B cell (primary cell): Measurements from ENCODE around the gene FAM240B. TPM values are rescaled to one million over a fixed set of nuclear protein-coding genes. Genes with fewer than 3 reads are reported as not detected.

Experiments
- ATAC-seq: fragments of 200-7000 bp; cut with Tn5 transposase; one replicate; pipeline ENCODE4 v1.10.0; 2021; ENCODE audit warnings: low read depth, mild to moderate bottlenecking, moderate number of reproducible peaks, moderate library complexity
- CTCF ChIA-PET: fragments of 350-600 bp; sonication (Branson Sonifier 250); formaldehyde crosslinking; loops from one replicate; lab custom pipeline; 2021; ENCODE audit warnings: antibody characterized with exemption, inconsistent platforms; lab: Charles Lee
- POLR2A ChIA-PET: fragments of 350-600 bp; sonication (Branson Sonifier 250); formaldehyde crosslinking; loops from one replicate; lab custom pipeline; 2021; ENCODE audit warnings: antibody characterized with exemption; lab: Charles Lee
- DNase-seq: peaks from one replicate; pipeline ENCODE4 v3.0.0; 2013
- H2AFZ ChIP-seq: 2 replicates; pipeline ENCODE4 v1.6.1; 2012; ENCODE audit warnings: mild to moderate bottlenecking, low read depth, low read length; ENCODE audit not compliant: insufficient read depth, poor library complexity, severe bottlenecking
- H3K27ac ChIP-seq, 2 donors: 1 replicate in 1 of 2; 2 replicates in 1 of 2; pipeline ENCODE4 v1.5.1; 2012 to 2013; ENCODE audit warnings: low read length in 2 of 2, mild to moderate bottlenecking in 2 of 2, moderate library complexity in 1 of 2
- H3K27me3 ChIP-seq, 4 experiments: fragments of 200-600 bp in 1 of 4; sonication (generic) in 1 of 4; replicated peaks in 1 of 4; 1 replicate in 2 of 4; 2 replicates in 2 of 4; pipeline versions ENCODE4 v1.6.1 to v1.7.0; 2013 to 2016; ENCODE audit warnings: low read length in 3 of 4, mild to moderate bottlenecking in 2 of 4, mixed read lengths in 1 of 4, moderate library complexity in 1 of 4; ENCODE audit not compliant: insufficient read depth in 4 of 4, control insufficient read depth in 3 of 4; ENCODE audit errors: control extremely low read depth in 1 of 4
- H3K36me3 ChIP-seq, 2 experiments: replicated peaks in 1 of 2; 1 replicate in 1 of 2; 2 replicates in 1 of 2; pipeline versions ENCODE4 v1.6.1 to v1.7.1; 2013; ENCODE audit warnings: low read length in 1 of 2; ENCODE audit not compliant: insufficient read depth in 2 of 2, control insufficient read depth in 1 of 2; ENCODE audit errors: control extremely low read depth in 1 of 2, extremely low read depth in 1 of 2
- H3K4me1 ChIP-seq, 2 donors: fragments of 200-600 bp in 1 of 2; sonication (generic) in 1 of 2; 1 replicate in 1 of 2; 2 replicates in 1 of 2; pipeline versions ENCODE4 v1.5.1 to v1.6.1; 2013 to 2017; ENCODE audit warnings: low read length in 2 of 2; ENCODE audit not compliant: control insufficient read depth in 2 of 2, insufficient read depth in 2 of 2
- H3K4me2 ChIP-seq: replicated peaks from 2 replicates; pipeline ENCODE3; 2012; ENCODE audit warnings: mild to moderate bottlenecking, low read depth, low read length; ENCODE audit not compliant: poor library complexity, severe bottlenecking
- H3K4me3 ChIP-seq, 5 experiments: fragments of 200-600 bp in 1 of 5; sonication (generic) in 1 of 5; 1 replicate in 3 of 5; 2 replicates in 2 of 5; pipeline versions ENCODE4 v1.5.1 to v1.7.0; 2011 to 2016; ENCODE audit warnings: low read length in 4 of 5, mild to moderate bottlenecking in 4 of 5, low read depth in 2 of 5, control low read depth in 1 of 5, moderate library complexity in 1 of 5; ENCODE audit not compliant: insufficient read depth in 1 of 5; ENCODE audit errors: control extremely low read depth in 1 of 5, extremely low read depth in 1 of 5
- H3K79me2 ChIP-seq: fragments of 200-600 bp; sonication (generic); one replicate; pipeline ENCODE4 v1.6.0; 2016; ENCODE audit warnings: low read length; ENCODE audit not compliant: control insufficient read depth, insufficient read depth
- H3K9ac ChIP-seq: fragments of 200-600 bp; sonication (generic); 2 replicates; pipeline ENCODE4 v1.6.1; 2017; ENCODE audit warnings: mild to moderate bottlenecking, low read length, moderate library complexity
- H3K9me3 ChIP-seq, 3 donors: one replicate each; pipeline versions ENCODE4 v1.6.1 to v1.7.1; 2013; ENCODE audit warnings: low read length in 2 of 3; ENCODE audit not compliant: control insufficient read depth in 2 of 3, insufficient read depth in 1 of 3; ENCODE audit errors: control extremely low read depth in 1 of 3
- H4K20me1 ChIP-seq: 2 replicates; pipeline ENCODE4 v1.6.0; 2012; ENCODE audit warnings: mild to moderate bottlenecking, low read length; ENCODE audit not compliant: insufficient read depth, control insufficient read depth, poor library complexity, severe bottlenecking
- H3K27ac Mint-ChIP-seq: one replicate; pipeline ENCODE4 v1.8.0; 2021; ENCODE audit warnings: mixed read lengths
- H3K27me3 Mint-ChIP-seq: one replicate; pipeline ENCODE4 v1.8.0; 2021; ENCODE audit warnings: mixed read lengths
- H3K4me1 Mint-ChIP-seq: one replicate; pipeline ENCODE4 v1.8.0; 2021; ENCODE audit warnings: mixed read lengths
- H3K4me3 Mint-ChIP-seq: one replicate; pipeline ENCODE4 v1.8.0; 2021; ENCODE audit warnings: mixed read lengths
- H3K9me3 Mint-ChIP-seq: one replicate; pipeline ENCODE4 v1.8.0; 2022; ENCODE audit warnings: mixed read lengths; ENCODE audit not compliant: insufficient read depth
- EZH2 ChIP-seq: IDR thresholded peaks from 2 replicates; pipeline ENCODE4 v1.6.1; 2012; ENCODE audit warnings: borderline replicate concordance, low read depth, mild to moderate bottlenecking, moderate library complexity, low read length; ENCODE audit not compliant: insufficient read depth, poor library complexity, severe bottlenecking
- WGBS: methylation state at CpG from one replicate; pipeline ENCODE4 v1.1.5; 2013; ENCODE audit warnings: missing lambda C conversion rate; ENCODE audit not compliant: insufficient coverage; 5-methylcytosine and 5-hydroxymethylcytosine counted together
- intact Hi-C: fragments of 100-400 bp; cut with micrococcal nuclease; formaldehyde crosslinking; loops from one replicate; pipeline ENCODE4 v1.10.0; 2022
- polyA plus RNA-seq: library from polyadenylated mRNA; depleted of rRNA; stranded (reverse); fragments of >200 nt; gene quantifications from 2 replicates; pipeline ENCODE4 v1.2.3, GENCODE V29; 2012
- total RNA-seq, 2 donors: library from RNA; stranded (reverse); fragments of 120-200 nt in 1 of 2; gene quantifications; 1 replicate in 1 of 2; 2 replicates in 1 of 2; pipeline versions ENCODE4 v1.2.3 to v1.2.4, GENCODE V29; 2013 to 2022
- TF ChIP-seq, protein P1 (sequence below): fragments of 200-600 bp; IDR thresholded peaks from one replicate; pipeline ENCODE4 v1.8.0; 2022; ENCODE audit warnings: antibody characterized with exemption, mild to moderate bottlenecking

The FAM240B gene
- total and polyA plus RNA-seq, 2 donors (not counting 1 experiment from before 2014, with no cell fraction given): not detected

DNA sequence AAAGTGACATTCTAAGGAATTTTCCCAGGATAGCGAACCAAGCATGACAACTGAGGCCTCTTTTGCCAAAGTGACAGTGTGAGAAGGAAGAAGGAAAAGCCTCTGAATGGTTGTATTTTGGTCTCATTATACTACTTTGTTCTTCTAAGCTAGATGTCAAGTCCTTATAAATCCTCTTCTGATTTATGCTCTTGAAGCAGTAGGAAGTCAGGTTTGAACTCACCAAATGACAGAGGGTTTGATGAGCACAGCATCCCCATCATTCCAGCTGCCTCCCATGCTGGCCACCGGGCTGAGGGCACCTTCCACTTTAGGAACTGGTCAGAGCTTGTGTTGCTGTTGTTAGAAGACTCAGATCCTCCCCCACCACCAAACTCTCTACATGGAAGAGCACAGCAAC lies 44.1 kb downstream of the FAM240B start:
- Histone ChIP-seq H3K79me2 (no peaks in the 10 kb centered on the region), H3K36me3 (no peaks in the 10 kb centered on the region), H2AFZ (no peak overlapping the region), H3K27ac (no peak overlapping the region), H3K27me3 (no peaks in the 10 kb centered on the region), H3K9me3 (no peaks in the 10 kb centered on the region), H3K9ac (no peak overlapping the region), H3K4me3 (no peak overlapping the region), H4K20me1 (no peaks in the 10 kb centered on the region), H3K4me1 (no peaks in the 10 kb centered on the region), H3K4me2 (no peak overlapping the region)
- Mint-ChIP-seq H3K9me3 (no peaks in the 10 kb centered on the region), H3K4me1 (peaks cover 3% of the 10 kb centered on the region), H3K27me3 (peaks cover 21% of the 10 kb centered on the region), H3K27ac (no peak overlapping the region), H3K4me3 (no peak overlapping the region)
- intact Hi-C loops: no loop called here
- ChIA-PET POLR2A (no interaction called here), CTCF (no interaction called here)
- no peak for DNase-seq
- no peak for ATAC-seq
- TF ChIP-seq, protein P1, sequence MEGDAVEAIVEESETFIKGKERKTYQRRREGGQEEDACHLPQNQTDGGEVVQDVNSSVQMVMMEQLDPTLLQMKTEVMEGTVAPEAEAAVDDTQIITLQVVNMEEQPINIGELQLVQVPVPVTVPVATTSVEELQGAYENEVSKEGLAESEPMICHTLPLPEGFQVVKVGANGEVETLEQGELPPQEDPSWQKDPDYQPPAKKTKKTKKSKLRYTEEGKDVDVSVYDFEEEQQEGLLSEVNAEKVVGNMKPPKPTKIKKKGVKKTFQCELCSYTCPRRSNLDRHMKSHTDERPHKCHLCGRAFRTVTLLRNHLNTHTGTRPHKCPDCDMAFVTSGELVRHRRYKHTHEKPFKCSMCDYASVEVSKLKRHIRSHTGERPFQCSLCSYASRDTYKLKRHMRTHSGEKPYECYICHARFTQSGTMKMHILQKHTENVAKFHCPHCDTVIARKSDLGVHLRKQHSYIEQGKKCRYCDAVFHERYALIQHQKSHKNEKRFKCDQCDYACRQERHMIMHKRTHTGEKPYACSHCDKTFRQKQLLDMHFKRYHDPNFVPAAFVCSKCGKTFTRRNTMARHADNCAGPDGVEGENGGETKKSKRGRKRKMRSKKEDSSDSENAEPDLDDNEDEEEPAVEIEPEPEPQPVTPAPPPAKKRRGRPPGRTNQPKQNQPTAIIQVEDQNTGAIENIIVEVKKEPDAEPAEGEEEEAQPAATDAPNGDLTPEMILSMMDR: no peak
- no peak for TF ChIP-seq EZH2
- WGBS: no CpG with 5 or more reads among the region's 2 CpGs

DNA sequence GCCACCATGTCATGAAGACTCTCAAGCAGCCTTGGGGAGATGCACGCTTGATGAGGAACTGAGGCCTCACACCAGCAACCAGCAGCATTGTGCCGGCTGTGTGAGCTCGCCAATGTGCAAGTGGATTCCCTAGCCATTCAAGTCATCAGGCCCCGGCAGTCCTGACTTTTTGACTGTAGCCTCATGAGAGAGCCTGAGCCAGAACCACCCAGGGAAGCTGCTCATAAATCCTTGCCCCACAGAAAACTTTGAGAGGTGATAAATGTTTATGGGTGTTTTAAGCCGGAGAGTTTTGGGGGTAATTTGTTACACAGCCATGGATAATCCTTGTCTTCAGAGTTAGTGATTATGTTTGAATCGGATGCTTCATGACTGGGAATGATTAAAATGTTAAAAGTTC lies 44.7 kb downstream of the FAM240B start:
- Mint-ChIP-seq H3K4me1 (peaks cover 3% of the 10 kb centered on the region), H3K27me3 (peaks cover 17% of the 10 kb centered on the region), H3K4me3 (no peak overlapping the region), H3K9me3 (no peaks in the 10 kb centered on the region), H3K27ac (no peak overlapping the region)
- Histone ChIP-seq H3K4me3 (no peak overlapping the region), H4K20me1 (no peaks in the 10 kb centered on the region), H3K9me3 (no peaks in the 10 kb centered on the region), H2AFZ (no peak overlapping the region), H3K9ac (no peak overlapping the region), H3K4me1 (no peaks in the 10 kb centered on the region), H3K27ac (no peak overlapping the region), H3K79me2 (no peaks in the 10 kb centered on the region), H3K4me2 (no peak overlapping the region), H3K27me3 (no peaks in the 10 kb centered on the region), H3K36me3 (no peaks in the 10 kb centered on the region)
- intact Hi-C loops: no loop called here
- TF ChIP-seq EZH2: no peak
- ChIA-PET POLR2A (no interaction called here), CTCF (no interaction called here)
- ATAC-seq (no peak), DNase-seq (no peak)
- WGBS: 93% methylated on average over 3 of the region's 6 CpGs
